Astrocyte of the cerebellum (primary cell): Measurements from ENCODE around the gene GRID1.

Source experiments
- DNase-seq: peaks from one replicate; pipeline ENCODE4 v3.0.0-alpha.2; 2011; ENCODE audit warnings: low read depth
- H3K4me3 ChIP-seq: 2 replicates; pipeline ENCODE4 v1.5.1; 2011; ENCODE audit warnings: mild to moderate bottlenecking, low read depth, low read length, moderate library complexity
- in situ Hi-C: cut with HindIII; loops from 2 replicates; pipeline ENCODE4 v1.10.0; 2017; ENCODE audit warnings: low sequenced_read_pairs
- TF ChIP-seq, protein P1 (sequence below): IDR thresholded peaks from 2 replicates; pipeline ENCODE4 v1.5.1; 2012; ENCODE audit warnings: low read length, low read depth, moderate library complexity, mild to moderate bottlenecking; ENCODE audit errors: missing control alignments

GRID1 gene

GRCh38 chr10:85864868-85865526 is 501.6 kb downstream of the GRID1 start:
- DNase-seq: no peak
- in situ Hi-C loops: no loop called here
- no peak overlapping the region for H3K4me3 ChIP-seq
- TF ChIP-seq, protein P1, sequence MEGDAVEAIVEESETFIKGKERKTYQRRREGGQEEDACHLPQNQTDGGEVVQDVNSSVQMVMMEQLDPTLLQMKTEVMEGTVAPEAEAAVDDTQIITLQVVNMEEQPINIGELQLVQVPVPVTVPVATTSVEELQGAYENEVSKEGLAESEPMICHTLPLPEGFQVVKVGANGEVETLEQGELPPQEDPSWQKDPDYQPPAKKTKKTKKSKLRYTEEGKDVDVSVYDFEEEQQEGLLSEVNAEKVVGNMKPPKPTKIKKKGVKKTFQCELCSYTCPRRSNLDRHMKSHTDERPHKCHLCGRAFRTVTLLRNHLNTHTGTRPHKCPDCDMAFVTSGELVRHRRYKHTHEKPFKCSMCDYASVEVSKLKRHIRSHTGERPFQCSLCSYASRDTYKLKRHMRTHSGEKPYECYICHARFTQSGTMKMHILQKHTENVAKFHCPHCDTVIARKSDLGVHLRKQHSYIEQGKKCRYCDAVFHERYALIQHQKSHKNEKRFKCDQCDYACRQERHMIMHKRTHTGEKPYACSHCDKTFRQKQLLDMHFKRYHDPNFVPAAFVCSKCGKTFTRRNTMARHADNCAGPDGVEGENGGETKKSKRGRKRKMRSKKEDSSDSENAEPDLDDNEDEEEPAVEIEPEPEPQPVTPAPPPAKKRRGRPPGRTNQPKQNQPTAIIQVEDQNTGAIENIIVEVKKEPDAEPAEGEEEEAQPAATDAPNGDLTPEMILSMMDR: no peak

- TF ChIP-seq, protein P1: no peak
- DNase-seq: no peak
- H3K4me3 ChIP-seq: no peak overlapping the region
- in situ Hi-C loops: no loop called here
These were observed 502.4 kb downstream of the GRID1 start for GRCh38 chr10:85864173-85864549.

DNA sequence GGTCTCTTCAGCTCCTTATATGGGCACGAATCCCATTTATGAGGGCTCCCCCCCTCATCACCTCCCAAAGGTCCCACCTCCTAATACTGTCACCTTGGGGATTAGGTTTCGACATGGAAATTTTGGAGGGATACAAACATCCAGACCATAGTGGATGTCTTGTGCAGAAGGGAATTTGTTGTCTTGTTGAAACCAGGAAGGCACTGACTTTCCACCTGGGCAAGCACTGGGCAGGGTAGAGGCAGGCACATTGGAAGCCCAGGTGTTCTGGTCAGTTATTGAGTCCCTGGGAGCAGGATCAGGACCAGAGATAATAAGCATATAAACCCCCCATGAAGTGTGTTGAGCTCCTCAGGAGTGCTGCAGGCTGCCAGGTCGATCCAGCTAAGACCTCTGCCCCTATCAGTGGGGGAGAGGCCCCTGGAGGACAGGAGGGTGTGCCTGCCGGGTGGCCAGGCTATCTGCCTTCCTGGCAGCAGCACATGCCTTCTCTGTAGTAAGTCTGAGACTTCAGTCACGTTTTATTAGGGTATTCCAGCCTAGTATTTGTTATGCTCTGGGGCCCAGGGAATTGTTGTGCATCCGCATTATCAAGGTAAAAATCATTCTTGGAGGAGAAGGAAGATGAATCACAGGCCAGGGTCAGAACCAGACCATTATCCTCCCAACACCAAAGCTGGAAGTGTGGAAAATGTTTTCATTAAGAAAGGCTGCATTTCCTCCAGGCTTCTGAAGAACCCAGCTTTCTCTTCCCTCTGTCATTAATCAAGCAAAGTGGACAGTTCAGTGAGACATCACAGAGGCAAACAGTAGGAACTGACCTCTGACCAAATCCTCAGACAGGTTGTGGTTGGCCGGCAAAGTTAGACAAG is 503.1 kb downstream of the GRID1 start:
- TF ChIP-seq, protein P1: no peak

DNA sequence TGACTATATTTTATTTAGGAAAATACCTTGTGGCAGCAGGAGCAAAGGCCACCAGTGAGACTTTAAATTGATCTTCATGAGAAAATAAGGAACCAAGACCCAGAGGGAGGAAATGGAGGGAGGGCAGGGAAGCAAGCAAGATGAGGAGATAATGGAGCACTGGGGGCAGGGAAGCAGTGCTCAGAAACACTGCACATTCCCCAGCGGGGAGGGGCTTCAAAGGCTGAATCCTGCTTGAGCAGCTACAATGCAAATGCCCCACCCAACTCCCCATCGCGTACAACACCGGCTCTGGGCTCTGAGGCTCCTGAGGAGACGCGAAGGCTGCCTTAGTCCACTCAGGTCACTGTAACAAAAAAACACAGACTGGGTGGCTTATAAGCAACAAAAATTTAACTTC is 503.8 kb downstream of the GRID1 start:
- DNase-seq: no peak
- TF ChIP-seq, protein P1: no peak
- H3K4me3 ChIP-seq: no peak overlapping the region
- in situ Hi-C loops: no loop called here

More for the DNA sequence above, 503.1 kb downstream of the GRID1 start:
- H3K4me3 ChIP-seq: no peak overlapping the region
- no peak for DNase-seq
- in situ Hi-C loops: no loop called here

- TF ChIP-seq, protein P1: no peak
- in situ Hi-C loops: no loop called here
- H3K4me3 ChIP-seq: no peak overlapping the region
- DNase-seq: no peak
These were observed 504.9 kb downstream of the GRID1 start for GRCh38 chr10:85861513-85862197.

- DNase-seq: no peak
- TF ChIP-seq, protein P1: no peak
- H3K4me3 ChIP-seq: no peak overlapping the region
- in situ Hi-C loops: no loop called here
These were observed 506.7 kb downstream of the GRID1 start for GRCh38 chr10:85859859-85860258.
